H1 (cell line): ENCODE data around the gene CNDP2. TPM values are rescaled to one million over a fixed set of nuclear protein-coding genes. Genes with fewer than 3 reads are reported as not detected.

ENCODE experiments used
- KDM1A ChIP-seq: fragments of 200-600, 300-600 bp; sonication (generic); IDR thresholded peaks from 2 replicates; pipeline ENCODE4 v1.7.1; 2016; ENCODE audit warnings: mild to moderate bottlenecking, low read length, borderline replicate concordance
- polyA plus RNA-seq, 7 experiments: library from polyadenylated mRNA; depleted of rRNA in 3 of 7; stranded (reverse) in 5 of 7; unstranded in 2 of 7; fragments of >200 nt in 5 of 7; fragments of 200-250 nt in 2 of 7; gene quantifications; 1 replicate in 5 of 7; 2 replicates in 1 of 7; 4 replicates in 1 of 7; pipeline versions ENCODE4 v1.2.1 to v1.2.3, GENCODE V29; 2011 to 2013; ENCODE audit warnings: missing spikeins in 2 of 7, mixed read lengths in 2 of 7
- total RNA-seq: library from RNA; stranded (reverse); fragmentation: NEBNext Ultra II Directional; extraction: Animal tissue kit (Norgen Biotek cat#: 25700); gene quantifications from 2 replicates; pipeline ENCODE4 v1.2.1, GENCODE V29; 2021

The CNDP2 gene
- total and polyA plus RNA-seq, 2 of the 8 experiments (the other 6 are each of a cell fraction or from before 2014, with no cell fraction given): 71.8 to 243 TPM

- no peak for TF ChIP-seq KDM1A
These were observed 15.7 kb downstream of the CNDP2 start (continued) for GRCh38 chr18:74511823-74512222.
